GM19455 (cell line): ENCODE data around the gene SETBP1.

Experiments
- ATAC-seq: cut with Tn5 transposase; IDR thresholded peaks from one replicate; pipeline ENCODE4 v1.9.1; 2021; ENCODE audit not compliant: unreplicated experiment

SETBP1 gene

GRCh38 chr18:44680273-44681075 lies at the start of gene SETBP1:
TSS of gene SETBP1 (plus strand) at chr18:44680888. CDS start at chr18:44701347, 20,459 bp downstream.
- peak; percentile 29 for ATAC-seq

GRCh38 chr18:44632469-44633145 lies 48.1 kb upstream of the SETBP1 start:
- ATAC-seq: no peak

- ATAC-seq: no peak
These were observed 45.1 kb upstream of the SETBP1 start for GRCh38 chr18:44635546-44635945.

GRCh38 chr18:44636241-44636640 lies 44.4 kb upstream of the SETBP1 start:
- no peak for ATAC-seq

GRCh38 chr18:44637210-44638033 lies 43.3 kb upstream of the SETBP1 start:
- ATAC-seq: no peak

- no peak for ATAC-seq
These were observed 42.6 kb upstream of the SETBP1 start for GRCh38 chr18:44638034-44638540.

- ATAC-seq: no peak
These were observed 41.9 kb upstream of the SETBP1 start for GRCh38 chr18:44638811-44639210.

GRCh38 chr18:44643004-44643403 lies 37.7 kb upstream of the SETBP1 start:
- ATAC-seq: no peak

GRCh38 chr18:44651478-44651877 lies 29.2 kb upstream of the SETBP1 start:
- ATAC-seq: no peak

- no peak for ATAC-seq
These were observed 28.6 kb upstream of the SETBP1 start for GRCh38 chr18:44651918-44652572.

- ATAC-seq: no peak
These were observed 28.0 kb upstream of the SETBP1 start for GRCh38 chr18:44652722-44653121.

- ATAC-seq: no peak
These were observed 26.1 kb upstream of the SETBP1 start for GRCh38 chr18:44654573-44654972.

- ATAC-seq: no peak
These were observed 25.3 kb upstream of the SETBP1 start for GRCh38 chr18:44655435-44655834.

GRCh38 chr18:44659771-44660170 lies 20.9 kb upstream of the SETBP1 start:
- ATAC-seq: no peak

- no peak for ATAC-seq
These were observed 12.3 kb upstream of the SETBP1 start for GRCh38 chr18:44668270-44668975.

- ATAC-seq: no peak
These were observed 8.8 kb upstream of the SETBP1 start for GRCh38 chr18:44671914-44672313.

GRCh38 chr18:44672506-44672905 lies 8.2 kb upstream of the SETBP1 start:
- no peak for ATAC-seq

GRCh38 chr18:44673256-44673880 lies 7.3 kb upstream of the SETBP1 start:
- ATAC-seq: no peak

GRCh38 chr18:44677933-44678332 lies 2.8 kb upstream of the SETBP1 start:
- ATAC-seq: no peak

GRCh38 chr18:44678725-44679055 lies 2.0 kb upstream of the SETBP1 start:
- ATAC-seq: no peak
